ENCODE data around the gene NFILZ.
"Not testable (repeated sequence)": the region's sequence is repeated elsewhere in the genome, so short reads cannot be mapped to it uniquely, and the experiment has no call there.

The NFILZ gene

DNA sequence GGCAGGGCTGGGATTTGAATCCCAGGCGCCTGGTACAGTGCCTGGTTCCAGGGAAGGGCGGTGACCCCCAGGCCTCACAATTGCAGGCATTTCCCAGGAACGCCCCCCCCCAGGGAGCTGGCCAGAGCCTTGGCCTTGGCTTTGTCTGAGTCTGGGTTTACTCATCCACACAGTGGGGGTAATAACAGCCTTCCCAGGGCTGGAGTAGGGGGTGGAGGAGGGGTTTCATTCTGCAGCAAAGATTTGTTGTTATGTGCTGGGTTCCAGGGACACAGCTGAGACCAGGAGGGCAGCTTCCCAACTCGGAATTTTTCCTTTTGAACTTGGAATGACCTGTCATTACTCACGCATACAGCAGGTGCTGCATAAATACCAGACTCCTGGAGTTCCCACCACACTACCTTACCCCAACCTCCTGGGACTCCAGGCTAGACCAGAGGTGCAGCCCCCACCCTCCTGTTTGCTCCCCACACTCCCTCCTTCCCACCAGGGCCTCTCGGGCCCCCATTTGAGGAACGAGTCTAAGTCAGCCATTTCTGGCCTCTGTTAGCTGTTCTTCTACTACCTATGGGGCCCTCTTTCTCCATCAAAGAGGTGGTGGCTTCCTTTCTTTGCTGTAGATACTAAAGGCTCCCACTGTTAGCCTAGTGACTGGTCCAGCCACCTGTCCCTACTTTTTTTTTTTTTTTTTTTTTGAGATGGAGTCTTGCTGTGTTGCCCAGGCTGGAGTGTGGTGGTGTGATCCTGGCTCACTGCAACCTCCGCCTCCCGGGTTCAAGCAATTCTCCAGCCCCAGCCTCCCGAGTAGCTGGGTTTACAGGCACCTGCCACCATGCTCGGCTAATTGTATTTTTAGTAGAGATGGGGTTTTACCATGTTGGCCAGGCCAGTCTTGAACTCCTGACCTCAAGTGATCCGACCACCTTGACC is 18.3 kb upstream of the NFILZ start:
- no peak for FAIRE-seq

DNA sequence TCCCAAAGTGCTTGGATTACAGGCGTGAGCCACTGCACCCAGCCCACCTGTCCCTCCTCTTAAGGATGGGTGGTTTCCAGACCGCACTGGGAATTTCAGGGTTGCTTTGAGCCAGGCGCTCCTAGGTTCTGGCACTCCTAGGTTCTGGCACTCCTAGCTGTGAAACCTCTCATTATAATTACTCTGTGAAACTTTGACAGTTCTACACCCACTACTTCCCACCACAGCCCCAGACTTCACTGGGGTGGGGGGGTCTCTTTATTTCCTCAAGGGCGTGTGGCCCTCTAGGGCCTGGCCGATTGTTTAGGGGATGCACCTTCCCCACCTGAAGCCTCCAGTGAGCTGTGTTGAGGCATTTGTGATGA is 17.6 kb upstream of the NFILZ start:
- FAIRE-seq = no peak

DNA sequence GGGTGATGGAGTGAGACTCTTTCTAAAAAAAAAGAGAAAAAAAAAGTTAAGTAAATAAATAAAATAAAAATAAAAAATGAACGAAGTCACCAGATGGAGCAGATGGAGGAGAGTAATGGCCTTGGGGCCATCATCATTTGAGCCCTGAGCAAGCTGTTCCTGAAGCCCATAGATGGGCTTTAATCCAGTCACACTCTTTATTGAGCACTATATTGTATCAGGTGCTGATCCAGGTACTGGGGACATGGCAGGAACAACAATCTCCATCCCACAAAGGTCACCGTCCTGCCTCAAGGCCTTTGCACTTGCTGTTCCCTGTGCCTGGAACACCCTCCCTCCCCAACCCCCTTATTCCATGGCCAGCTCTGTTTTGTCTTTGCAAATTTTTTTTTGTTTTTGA is 16.0 kb upstream of the NFILZ start:
- FAIRE-seq = no peak

DNA sequence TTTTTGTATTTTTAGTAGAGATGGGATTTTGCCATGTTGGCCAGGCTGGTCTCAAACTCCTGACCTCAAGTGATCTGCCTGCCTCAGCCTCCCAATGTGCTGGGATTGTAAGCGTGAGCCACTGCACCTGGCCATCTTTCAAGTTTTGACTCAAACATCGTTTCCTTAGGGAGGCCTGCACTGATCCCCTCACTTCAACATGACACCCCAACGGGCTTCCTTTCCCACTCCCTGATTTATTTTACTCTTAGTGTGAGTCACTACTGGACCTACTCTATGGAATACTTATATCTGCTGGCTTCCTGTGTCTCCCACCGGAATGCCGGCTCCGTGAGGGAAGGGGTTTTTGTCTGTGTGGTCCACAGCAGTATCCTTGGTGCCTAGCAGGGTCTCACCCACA is 15.4 kb upstream of the NFILZ start:
- no peak for FAIRE-seq

DNA sequence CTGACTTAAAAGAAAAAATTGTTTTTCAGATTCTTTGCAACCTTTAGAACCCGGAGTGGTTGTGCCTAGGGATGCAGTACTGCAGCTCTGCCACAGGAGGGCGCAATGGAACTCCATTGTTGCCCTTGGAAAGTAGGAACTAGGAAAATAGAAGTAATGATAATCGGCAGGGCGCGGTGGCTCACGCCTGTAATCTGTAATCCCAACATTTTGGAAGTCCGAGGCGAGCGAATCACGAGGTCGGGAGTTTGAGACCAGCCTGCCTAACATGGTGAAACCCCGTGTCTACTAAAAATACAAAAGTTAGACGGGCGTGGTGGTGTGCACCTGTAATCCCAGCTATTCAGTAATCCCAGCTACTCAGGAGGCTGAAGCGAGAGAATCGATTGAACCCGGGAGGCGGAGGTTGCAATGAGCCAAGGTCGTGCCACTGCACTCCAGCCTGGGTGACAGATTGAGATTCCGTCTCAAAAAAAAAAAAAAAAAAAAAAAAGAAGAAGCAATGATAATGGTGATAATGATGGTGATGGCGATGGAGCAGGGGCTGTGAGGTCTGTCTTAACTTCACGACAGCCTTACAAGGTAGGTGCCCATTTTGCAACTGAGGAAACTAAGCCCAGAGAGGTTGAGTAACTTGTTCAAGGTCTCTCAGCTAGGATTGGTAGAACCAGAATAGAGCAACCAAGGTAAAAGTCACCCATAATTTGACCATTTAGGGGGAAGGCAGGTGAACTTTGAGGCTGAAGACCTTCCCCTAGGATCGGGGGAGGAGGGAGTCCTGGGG is 14.4 kb upstream of the NFILZ start:
- FAIRE-seq = peak; percentile 21

DNA sequence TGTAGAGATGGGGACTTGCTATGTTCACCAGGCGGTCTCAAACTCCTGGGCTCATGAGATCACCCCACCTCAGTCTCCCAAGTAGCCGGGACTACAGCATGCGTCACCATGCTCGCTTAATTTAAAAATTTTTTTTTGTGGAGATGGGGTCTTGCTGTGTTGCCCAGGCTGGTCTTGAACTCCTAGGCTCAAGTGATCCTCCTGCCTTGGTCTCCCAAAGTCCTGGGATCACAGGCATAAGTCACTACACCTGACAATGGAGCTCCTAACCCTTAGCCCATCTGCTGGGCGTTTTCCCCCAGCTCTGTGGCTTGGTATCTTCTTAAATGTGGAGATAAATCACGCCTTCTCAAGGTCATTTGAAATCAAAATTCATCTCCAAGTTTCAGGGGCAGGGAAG is 13.6 kb upstream of the NFILZ start:
- no peak for FAIRE-seq

DNA sequence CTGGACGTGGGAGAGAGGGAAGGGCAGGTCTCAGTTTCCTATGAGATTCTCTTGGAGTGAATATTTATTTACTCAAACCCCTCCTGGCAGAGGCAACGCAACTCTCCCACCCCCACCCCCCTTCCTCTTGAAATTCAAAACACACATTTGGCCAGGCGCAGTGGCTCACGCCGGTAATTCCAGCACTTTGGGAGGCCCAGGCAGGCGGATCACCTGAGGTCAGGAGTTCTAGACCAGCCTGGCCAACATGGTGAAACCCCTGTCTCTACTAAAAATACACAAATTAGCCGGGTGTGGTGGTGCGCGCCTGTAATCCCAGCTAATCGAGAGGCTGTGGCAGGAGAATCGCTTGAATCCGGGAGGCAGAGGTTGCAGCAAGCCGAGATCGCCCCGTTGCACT is 13.1 kb upstream of the NFILZ start:
- not testable (repeated sequence) for FAIRE-seq

DNA sequence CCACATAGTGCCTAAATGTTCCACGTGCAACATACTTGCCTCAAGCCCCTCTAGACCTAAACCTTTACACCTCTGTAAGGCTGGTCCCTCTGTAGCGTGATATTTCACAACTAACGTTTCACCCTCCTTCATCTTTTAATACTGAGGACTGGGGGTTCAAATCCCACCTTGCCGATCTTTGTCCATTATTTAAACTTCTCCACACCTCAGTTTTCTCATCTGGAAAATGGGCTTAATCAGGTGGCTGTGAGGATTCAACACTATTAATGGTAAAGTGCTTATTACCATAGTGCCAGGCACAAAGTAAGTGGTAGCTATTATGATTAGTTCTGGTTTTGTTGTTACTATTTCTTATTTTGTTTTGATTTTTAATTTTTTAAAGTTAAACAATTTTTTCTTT is 12.4 kb upstream of the NFILZ start:
- peak; percentile 41 for FAIRE-seq

DNA sequence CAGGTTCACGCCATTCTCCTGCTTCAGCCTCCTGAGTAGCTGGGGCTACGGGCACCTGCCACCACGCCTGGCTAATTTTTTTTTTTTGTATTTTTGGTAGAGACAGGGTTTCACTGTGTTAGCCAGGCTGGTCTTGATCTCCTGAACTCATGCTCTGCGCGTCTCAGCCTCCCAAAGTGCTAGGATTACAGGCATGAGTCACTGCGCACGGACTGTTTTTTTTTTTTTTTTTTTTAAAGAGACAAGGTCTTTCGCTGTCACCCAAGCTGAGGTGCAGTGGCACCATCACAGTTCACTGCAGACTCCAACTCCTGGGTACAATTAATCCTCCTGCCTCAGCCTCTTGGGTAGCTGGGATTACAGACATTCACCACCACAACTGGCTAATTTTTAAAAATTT is 11.7 kb upstream of the NFILZ start:
- no peak for FAIRE-seq

DNA sequence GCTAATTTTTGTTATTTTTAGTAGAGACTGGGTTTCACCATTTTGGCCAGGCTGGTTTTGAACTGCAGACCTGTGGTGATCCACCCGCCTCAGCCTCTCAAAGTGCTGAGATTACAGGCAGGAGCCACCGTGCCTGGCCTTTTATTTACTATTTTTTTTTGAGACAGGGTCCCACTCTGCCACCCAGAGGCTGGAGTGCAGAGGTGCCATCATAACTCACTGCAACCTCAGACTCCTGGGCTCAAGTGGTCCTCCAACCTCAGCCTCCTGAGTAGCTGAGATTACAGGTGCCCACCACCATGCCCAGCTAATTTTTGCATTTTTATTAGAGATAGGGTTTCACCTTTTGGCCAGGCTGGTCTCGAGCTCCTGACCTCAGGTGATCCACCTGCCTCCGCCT is 7.5 kb upstream of the NFILZ start:
- FAIRE-seq = not testable (repeated sequence)

DNA sequence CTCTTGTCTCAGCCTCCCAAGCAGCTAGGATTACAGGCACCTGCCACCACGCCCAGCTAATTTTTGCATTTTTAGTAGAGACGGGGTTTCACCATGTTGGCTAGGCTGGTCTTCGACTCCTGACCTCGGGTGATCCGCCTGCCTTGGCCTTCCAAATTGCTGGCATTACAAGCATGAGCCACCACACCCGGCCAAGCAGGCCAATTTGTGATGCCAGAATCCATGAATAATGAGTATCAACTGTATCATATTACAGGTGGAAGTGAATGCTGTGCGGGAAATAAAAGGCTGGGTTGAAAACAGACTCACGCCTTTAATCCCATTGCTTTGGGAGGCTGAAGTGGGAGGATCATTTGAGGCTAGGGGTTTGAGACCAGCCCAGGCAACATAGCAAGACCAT is 3.6 kb upstream of the NFILZ start:
- no peak for FAIRE-seq

DNA sequence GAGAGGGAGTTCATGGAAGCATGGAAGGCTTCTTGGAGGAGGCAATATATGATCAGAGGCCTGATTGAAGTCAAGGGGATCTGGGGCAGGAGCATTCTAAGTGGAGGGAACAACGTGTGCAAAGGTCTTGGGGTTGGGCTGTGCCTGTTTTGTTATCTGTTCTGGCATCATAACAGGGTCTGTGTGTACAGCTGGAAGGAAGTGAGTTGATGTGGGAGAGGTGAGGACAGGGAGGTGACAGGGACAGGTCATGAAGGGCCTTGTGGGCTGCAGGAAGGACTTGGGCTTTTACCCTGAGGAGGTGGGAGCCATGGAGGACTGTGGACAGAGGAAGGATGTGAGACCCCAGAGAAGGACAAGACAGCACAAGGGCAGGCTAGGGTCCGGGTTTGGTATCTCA is 1.2 kb upstream of the NFILZ start:
- no peak for FAIRE-seq

DNA sequence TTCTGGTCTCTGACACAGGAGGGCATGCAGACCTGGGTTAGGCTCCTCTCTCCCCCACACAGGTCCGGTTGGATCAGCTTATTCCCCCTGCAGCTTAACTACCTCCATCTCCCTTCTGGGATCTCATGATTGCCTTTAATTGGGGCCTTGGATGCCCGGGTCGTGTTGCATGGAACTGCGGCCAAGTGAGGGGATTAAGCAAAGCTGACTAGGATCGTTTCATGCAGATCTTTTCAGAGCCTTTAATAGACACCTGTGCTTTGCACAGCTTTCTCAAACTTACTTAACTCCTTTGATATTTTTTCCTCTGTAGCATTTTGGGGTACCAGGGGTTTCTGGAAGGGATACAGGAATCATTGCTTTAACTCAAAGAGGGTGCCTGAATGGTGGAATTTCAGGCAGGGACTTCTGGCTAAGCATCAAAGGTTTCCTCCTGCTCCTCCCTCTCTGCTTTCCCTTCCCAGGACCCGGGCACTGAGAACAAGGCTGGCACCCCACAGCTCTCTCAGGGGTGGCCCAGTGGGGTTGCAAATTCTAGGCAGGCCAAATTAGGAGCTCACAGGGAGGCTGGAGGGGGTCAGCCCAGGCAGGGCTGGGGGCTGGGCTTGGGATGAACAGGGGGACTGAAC is 477 bp downstream of the NFILZ start:
- no peak for FAIRE-seq

DNA sequence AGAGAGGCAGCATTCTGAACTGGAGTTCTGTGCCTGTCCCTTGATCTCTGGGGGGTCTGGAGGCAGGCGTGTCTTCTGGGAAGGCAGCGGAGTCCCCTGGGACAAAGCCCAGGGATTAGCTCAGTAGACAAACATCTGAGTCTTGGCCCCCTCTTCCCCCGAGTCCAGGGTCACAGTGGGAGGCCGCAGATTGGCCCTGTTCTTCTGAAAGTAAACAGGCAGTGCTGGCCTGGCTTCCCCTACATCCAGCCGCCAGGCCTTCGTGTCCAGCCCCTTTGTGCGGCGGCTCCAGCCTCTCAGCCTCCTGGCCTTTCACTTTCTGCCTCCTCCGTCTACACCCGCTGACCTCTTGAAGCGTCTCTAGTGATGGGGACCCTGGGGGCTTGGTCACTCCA is 989 bp downstream of the NFILZ start:
- peak; percentile 65 for FAIRE-seq

DNA sequence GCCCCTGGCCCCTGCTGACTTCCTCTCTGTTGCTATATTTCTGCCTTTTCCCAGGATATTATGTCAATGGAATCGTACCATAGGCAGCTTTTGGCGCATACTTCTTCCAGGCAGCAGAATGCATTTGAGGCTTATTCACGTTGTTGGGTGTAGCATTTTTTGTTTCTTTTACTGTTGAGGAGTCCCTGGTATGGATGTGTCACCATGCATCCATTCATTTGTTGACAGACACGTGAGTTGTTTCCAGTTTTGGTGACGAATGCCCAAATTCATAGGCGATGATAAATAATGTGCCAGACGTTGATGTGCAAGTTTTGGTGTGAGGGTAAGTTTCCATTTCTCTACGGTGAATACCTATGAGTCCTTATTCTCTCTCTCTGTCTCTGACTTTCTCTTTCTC is 5.0 kb downstream of the NFILZ start:
- no peak for FAIRE-seq

DNA sequence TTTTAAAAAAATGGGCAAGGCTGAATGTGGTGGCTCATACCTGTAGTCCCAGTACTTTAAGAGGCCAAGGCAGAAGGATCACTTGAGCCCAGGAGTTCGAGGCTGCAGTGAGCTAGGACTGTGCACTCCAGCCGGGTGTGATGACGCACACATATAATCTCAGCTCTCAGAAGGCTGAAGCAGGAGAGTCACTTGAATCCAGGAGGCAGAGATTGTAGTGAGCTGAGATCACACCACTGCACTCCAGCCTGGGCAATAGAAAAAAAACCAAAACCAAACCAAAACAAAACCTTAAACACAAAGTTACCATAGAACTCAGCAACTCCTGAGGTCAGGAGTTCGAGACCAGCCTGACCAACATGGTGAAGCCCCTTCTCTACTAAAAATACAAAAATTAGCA is 6.6 kb downstream of the NFILZ start:
- FAIRE-seq = not testable (repeated sequence)

DNA sequence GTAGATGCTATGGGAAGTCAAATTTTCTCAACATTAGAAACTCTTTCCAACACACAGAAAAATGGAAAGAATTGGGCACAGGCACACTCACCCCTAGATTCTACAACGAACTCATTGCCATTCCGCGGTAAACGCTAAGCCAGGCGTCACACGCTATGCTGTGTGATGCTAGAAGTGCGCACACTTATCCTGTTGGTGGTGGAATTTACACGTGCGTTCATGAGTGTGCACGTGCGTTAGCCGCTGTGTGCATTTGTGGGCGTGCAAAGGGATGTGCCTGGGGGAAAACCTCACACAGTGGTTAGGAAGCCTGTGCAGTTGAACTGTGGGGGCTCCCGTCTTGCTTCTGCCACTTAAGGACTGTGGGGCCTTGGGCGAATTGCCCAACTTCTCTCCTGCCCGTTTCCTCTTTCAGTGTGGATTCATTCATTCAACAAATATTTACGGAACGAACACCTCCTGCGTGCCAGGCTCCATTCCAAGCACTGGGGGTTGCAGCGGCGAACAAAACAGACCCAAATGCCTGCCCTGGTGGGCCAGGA is 7.7 kb downstream of the NFILZ start:
- FAIRE-seq = no peak

DNA sequence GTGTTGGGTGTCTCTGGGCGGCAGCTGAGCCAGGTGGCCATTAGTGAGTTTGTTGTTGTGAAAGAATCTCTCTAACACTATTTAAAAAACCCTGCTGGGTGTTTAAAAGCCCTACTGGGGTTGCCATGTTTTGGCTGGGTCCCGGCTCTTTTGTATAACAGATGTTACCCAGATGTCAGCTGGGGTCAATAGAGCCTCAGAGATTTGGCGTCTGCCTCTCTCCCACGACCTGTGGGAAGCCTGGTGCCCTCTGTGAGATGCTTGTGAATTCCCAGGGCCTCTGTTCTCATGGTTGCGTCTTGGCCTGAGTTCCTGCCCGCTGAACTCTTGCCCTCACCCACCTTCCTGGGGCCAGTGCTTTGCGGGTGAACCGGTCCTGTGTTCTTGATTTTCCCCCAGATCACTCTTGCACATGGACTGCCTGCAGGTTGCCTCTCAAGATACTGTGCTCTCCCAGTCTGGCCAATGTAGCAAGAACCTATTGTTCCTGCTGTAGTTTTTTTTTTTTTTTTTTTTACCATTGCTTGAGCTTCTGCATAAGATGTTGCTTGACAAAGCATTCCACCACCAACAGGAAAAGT is 9.5 kb downstream of the NFILZ start:
- no peak for FAIRE-seq

DNA sequence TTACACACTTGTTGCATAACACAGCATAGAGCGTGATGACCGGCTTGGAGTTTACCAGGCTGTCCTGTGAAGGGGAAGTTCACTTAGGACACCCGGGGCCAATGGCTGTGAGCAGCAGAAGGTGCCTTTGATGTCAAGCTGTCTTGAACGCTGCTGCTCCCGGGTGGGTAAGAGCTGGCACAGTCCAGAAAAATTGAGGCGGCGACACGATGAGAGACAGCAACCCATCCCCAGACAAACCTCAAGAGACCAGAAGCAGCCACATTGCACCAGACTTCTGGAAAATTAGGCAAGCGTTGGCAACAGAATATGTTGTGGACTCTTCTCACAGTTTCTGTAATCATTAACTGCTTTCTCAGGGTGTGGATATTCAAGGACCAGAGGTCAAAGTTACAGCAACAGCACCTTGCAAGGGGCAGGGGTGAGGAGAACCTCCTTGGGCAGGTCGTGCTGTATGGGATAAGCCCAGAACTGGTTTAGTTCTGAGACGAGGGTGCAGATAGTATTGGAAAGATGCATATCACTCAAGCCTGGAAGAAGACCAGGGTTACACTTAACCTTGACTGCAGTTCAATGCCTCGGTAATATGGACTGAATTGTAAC is 10.1 kb downstream of the NFILZ start:
- no peak for FAIRE-seq

DNA sequence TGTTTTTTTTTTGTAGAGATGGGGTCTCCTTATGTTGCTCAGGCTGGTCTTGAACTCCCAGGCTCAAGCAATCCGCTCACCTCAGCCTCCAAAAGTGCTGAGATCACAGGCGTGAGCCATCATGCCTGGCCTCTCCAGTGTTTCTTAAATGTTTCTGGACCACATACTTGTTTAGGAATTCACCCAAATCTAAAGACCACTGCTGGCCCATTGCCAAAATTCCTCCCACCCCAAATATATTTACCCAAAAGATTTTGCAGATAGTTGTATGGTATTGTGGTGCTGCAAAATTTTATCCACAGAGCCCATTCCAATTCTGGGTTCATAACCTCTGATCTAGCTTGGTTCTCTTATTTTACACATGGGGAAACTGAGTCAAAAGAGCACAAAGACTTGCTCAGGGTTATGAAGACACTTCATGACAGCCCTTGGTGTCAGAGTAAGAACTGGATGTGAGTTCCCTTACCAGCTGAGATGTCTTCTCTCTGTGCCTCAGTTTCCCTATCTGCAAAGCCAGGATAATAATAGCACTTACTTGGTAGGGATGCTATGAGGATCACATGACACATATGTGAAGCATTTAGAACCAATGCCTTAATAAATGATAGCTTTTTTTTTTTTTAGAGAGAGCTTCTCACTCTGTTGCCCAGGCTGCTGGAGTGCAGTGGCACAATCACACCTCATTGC is 10.9 kb downstream of the NFILZ start:
- FAIRE-seq = no peak

DNA sequence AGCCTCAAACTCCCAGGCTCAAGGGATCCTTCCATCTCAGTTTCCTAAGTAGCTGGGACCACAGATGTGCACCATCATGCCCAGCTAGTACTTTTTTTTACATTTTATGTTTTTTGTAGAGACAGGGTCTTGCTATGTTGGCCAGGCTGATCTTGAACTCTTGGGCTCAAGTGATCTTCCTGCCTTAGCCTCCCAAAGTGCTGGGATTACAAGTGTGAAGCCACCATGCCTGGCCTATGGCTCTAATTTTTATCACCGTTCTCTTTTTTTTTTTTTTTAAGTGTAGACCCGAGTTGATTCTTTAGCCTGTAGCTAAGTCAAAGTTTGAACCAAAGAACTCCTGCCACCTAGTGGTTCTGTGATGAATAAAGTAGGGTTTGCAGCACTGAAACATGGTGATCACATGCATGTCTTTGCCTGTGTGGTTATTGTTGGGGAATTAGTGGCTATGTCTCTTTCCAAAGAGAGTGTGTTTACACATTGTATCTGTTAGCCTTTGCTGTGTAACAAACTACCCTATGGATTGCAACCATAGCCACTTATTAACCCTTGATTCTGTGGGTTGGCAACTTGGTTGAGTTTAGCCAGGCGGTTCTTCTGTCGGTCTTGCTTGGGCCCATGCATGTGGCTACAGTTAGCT is 11.6 kb downstream of the NFILZ start:
- FAIRE-seq = peak; percentile 45

Measured in endometrium (tissue), 2 donors.